ENCODE data around the gene CDK5.

DNA sequence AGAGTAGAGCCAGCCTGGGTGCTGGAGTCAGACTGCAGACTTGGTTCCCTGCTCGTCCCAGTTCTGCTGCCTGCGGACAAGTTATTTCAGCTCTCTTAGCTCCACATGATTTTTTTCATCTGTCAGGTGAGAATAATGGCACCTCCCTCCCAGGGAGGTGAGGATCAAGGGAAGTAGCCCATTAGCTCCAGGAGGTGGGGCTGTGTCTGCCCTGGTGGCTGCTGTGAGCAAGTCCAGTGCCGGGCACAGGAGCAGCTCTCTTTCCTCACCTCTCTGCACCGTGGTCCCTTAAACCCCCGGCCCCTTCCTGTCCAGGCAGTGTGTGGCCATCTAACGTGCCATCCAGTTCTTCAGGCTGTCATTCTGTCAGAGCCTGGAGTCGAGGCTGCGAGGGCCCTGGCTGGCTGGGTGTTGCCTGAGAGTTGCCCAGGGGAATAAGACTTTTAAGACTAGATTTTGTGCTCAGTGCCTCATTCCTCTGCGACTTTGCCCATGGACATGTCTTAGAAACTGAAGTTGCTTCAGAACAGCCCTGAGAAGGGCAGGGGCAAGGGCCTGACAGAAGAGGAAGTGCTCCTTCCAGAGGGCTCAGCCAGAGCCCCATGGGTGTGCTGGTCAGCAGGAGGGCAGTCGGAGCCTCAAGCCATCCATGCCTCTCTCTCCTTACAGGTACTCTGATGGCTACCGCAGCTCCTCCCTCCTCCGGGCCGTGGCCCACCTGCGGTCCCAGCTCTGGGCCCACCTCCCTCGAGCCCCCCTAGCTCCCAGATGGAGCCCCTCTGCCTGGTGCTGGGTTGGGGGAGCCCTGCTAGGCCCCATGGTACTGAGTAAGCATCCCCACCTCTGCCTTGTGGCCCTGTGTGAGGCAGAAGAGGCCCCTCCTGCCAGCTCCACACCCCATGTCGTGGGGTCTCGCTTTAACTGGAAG, 24.5 kb downstream of the CDK5 start:
- TF ChIP-seq POLR2A (IDR thresholded peaks at IDR 0.05): no peak
- TF ChIP-seq, protein P1, sequence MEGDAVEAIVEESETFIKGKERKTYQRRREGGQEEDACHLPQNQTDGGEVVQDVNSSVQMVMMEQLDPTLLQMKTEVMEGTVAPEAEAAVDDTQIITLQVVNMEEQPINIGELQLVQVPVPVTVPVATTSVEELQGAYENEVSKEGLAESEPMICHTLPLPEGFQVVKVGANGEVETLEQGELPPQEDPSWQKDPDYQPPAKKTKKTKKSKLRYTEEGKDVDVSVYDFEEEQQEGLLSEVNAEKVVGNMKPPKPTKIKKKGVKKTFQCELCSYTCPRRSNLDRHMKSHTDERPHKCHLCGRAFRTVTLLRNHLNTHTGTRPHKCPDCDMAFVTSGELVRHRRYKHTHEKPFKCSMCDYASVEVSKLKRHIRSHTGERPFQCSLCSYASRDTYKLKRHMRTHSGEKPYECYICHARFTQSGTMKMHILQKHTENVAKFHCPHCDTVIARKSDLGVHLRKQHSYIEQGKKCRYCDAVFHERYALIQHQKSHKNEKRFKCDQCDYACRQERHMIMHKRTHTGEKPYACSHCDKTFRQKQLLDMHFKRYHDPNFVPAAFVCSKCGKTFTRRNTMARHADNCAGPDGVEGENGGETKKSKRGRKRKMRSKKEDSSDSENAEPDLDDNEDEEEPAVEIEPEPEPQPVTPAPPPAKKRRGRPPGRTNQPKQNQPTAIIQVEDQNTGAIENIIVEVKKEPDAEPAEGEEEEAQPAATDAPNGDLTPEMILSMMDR (IDR thresholded peaks at IDR 0.05): no peak
- no peak for TF ChIP-seq POLR2AphosphoS5 (IDR thresholded peaks at IDR 0.05)

Data from breast epithelium (tissue), 3 donors.